Breast epithelium (tissue), 4 donors: ENCODE measurements around the gene MICALL2. TPM values are rescaled to one million over a fixed set of nuclear protein-coding genes. Genes with fewer than 3 reads are reported as not detected.

Source experiments
- DNase-seq, 2 donors: peaks; one replicate each; pipeline ENCODE4 v3.0.0-alpha.2; 2019; ENCODE audit warnings: low spot score in 2 of 2
- H3K27ac ChIP-seq, 2 donors: fragments of 200-600 bp; sonication (generic) in 1 of 2; one replicate each; pipeline ENCODE4 v1.5.1; 2016 to 2019; ENCODE audit warnings: mild to moderate bottlenecking in 1 of 2
- H3K27me3 ChIP-seq, 2 donors: fragments of 200-600 bp; sonication (generic) in 1 of 2; one replicate each; pipeline versions ENCODE4 v1.5.1 to v1.6.0; 2017 to 2019; ENCODE audit warnings: control low read depth in 1 of 2, mild to moderate bottlenecking in 1 of 2
- H3K36me3 ChIP-seq: fragments of 200-600 bp; one replicate; pipeline ENCODE4 v1.5.1; 2019
- H3K4me1 ChIP-seq, 2 donors: fragments of 200-600 bp; sonication (generic); one replicate each; pipeline ENCODE4 v1.5.1; 2016 to 2019; ENCODE audit warnings: control low read depth in 1 of 2
- H3K4me3 ChIP-seq, 3 donors: fragments of 200-600 bp; sonication (generic); 1 replicate in 2 of 3; 2 replicates in 1 of 3; pipeline ENCODE4 v1.5.1; 2016 to 2019; ENCODE audit warnings: mild to moderate bottlenecking in 3 of 3, moderate library complexity in 2 of 3
- H3K9me3 ChIP-seq, 2 donors: fragments of 200-600 bp; sonication (generic) in 1 of 2; one replicate each; pipeline ENCODE4 v1.5.1; 2016 to 2019; ENCODE audit warnings: control low read depth in 1 of 2
- POLR2A ChIP-seq: fragments of 450-650 bp; IDR thresholded peaks from one replicate; pipeline ENCODE4 v1.6.1; 2016; ENCODE audit warnings: antibody characterized with exemption, mild to moderate bottlenecking, moderate library complexity
- POLR2AphosphoS5 ChIP-seq, 3 donors: sonication (generic); formaldehyde crosslinking; IDR thresholded peaks; one replicate each; pipeline ENCODE4 v1.6.1; 2017; ENCODE audit warnings: antibody characterized with exemption in 3 of 3
- intact Hi-C: fragments of 100-400 bp; cut with DNase I; formaldehyde crosslinking; loops from one replicate; pipeline ENCODE4 v1.15.1; 2023; ENCODE audit warnings: low total_unique reads
- total RNA-seq, 3 donors: library from RNA; depleted of rRNA; stranded (reverse); fragments of >200 nt; gene quantifications; one replicate each; pipeline ENCODE4 v1.1.0, GENCODE V29; 2016
- TF ChIP-seq, protein P1 (sequence below), 3 donors: fragments of 450-650 bp; IDR thresholded peaks; one replicate each; pipeline ENCODE4 v1.5.1; 2016 to 2017; ENCODE audit warnings: antibody characterized with exemption in 3 of 3, mild to moderate bottlenecking in 3 of 3, moderate library complexity in 3 of 3

Gene MICALL2
- total RNA-seq, 3 donors from 2014 or later, result 4.0 to 20.0 (median 15.8) TPM

DNA sequence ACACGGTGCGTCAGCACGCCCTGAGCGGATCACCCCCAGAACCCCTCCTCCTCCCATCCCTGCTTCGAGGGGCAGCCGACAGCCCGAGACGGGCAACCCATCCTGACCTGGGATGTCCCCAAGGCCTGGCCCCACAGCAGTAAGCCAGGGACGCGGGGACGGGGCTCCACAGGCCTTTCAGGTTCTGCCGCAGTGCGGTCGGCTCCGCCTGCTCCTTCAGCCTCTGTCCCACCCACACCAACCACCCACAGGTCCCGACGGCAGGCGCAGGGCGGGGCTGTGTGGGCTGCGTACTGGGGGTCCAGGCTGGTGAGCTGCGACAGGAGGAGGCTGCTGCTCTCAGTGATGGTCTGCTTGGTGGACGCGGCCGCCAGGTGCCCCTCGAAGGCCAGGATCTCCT is 28.2 kb upstream of the MICALL2 start:
- no peak overlapping the region for H3K27ac ChIP-seq
- H3K4me1 ChIP-seq, result no peaks in the 10 kb centered on the region
- no peak for DNase-seq
- H3K4me3 ChIP-seq, result no peak overlapping the region
- H3K36me3 ChIP-seq, result peaks cover 17% of the 10 kb centered on the region
- H3K27me3 ChIP-seq, result no peaks in the 10 kb centered on the region
- TF ChIP-seq, protein P1, sequence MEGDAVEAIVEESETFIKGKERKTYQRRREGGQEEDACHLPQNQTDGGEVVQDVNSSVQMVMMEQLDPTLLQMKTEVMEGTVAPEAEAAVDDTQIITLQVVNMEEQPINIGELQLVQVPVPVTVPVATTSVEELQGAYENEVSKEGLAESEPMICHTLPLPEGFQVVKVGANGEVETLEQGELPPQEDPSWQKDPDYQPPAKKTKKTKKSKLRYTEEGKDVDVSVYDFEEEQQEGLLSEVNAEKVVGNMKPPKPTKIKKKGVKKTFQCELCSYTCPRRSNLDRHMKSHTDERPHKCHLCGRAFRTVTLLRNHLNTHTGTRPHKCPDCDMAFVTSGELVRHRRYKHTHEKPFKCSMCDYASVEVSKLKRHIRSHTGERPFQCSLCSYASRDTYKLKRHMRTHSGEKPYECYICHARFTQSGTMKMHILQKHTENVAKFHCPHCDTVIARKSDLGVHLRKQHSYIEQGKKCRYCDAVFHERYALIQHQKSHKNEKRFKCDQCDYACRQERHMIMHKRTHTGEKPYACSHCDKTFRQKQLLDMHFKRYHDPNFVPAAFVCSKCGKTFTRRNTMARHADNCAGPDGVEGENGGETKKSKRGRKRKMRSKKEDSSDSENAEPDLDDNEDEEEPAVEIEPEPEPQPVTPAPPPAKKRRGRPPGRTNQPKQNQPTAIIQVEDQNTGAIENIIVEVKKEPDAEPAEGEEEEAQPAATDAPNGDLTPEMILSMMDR (IDR thresholded peaks at IDR 0.05), result no peak
- no peak for TF ChIP-seq POLR2A
- no peak for TF ChIP-seq POLR2AphosphoS5 (IDR thresholded peaks at IDR 0.05)
- intact Hi-C loops, result no loop called here
- H3K9me3 ChIP-seq, result no peaks in the 10 kb centered on the region

DNA sequence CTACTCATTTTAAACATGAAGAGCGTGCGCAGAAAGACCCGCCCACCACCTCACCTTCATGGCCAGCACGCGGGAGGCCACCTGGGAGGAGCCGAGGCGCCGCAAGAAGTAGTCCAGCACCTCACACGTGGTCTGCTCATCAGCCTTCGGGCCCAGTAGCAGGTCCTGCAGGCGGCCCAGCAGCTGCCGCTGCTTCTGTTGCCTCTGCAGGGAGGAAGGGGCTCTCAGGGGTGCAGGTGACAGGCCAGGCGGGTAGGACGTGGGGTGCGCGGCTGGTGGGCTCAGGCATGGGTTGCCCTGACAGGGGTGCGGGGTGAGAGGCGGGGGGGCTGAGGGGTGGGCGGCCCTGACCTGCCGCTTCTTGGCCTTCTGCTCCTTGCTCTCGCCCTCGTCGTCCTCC is 27.3 kb upstream of the MICALL2 start:
- Histone ChIP-seq H3K4me3 (no peak overlapping the region), H3K27ac (no peak overlapping the region), H3K36me3 (peaks cover 17% of the 10 kb centered on the region), H3K9me3 (no peaks in the 10 kb centered on the region), H3K4me1 (no peaks in the 10 kb centered on the region), H3K27me3 (no peaks in the 10 kb centered on the region)
- no peak for DNase-seq
- TF ChIP-seq POLR2AphosphoS5 (IDR thresholded peaks at IDR 0.05) (no peak), POLR2A (no peak)
- TF ChIP-seq, protein P1 (IDR thresholded peaks at IDR 0.05), result no peak
- intact Hi-C loops, result no loop called here

DNA sequence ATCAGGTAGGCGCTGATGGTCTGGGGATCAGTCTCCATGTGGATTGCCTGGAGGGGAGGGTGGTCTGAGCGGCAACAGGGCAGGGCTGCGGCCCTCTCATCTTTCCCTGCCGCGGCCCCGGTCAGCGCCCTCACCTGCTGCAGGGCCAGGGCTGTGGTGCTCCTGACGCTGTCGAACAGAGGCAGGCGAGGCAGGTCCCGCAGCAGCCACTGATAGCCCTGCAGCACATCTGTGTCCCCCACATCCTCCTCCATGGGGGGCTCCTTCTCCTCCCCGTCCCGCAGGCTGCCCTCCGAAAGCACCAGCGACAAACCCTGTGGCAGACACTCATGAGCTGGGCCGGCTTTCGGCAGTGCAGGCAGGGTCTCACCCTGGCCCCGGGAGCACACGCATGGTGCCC is 25.9 kb upstream of the MICALL2 start:
- no peak overlapping the region for H3K4me3 ChIP-seq
- H3K4me1 ChIP-seq, result no peaks in the 10 kb centered on the region
- no peaks in the 10 kb centered on the region for H3K9me3 ChIP-seq
- H3K36me3 ChIP-seq, result peaks cover 19% of the 10 kb centered on the region
- DNase-seq, result no peak
- H3K27ac ChIP-seq, result no peak overlapping the region
- intact Hi-C loops, result no loop called here
- TF ChIP-seq POLR2AphosphoS5 (IDR thresholded peaks at IDR 0.05) (no peak), POLR2A (no peak)
- TF ChIP-seq, protein P1 (IDR thresholded peaks at IDR 0.05), result no peak
- H3K27me3 ChIP-seq, result no peaks in the 10 kb centered on the region

DNA sequence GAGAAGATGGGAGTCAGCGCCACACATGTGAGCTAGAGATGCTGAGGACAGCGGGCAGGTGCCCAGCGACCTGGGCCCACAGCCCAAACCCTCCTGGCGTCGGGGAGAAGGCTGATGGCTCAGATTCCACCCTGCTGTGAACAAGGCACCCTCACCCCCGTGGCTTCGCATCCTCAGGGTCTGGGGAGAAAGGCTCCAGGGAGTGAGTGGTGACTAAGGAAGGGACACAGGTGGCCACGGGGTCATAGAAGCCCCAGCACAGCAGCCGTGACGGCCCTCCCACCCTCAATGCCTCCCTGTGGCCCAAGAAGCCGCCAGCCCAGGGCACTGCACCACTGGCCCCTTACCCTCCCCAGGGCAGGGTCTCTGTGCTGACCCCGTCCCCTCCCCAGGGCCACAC is 25.3 kb upstream of the MICALL2 start:
- Histone ChIP-seq H3K9me3 (no peaks in the 10 kb centered on the region), H3K27ac (no peak overlapping the region), H3K4me1 (no peaks in the 10 kb centered on the region), H3K27me3 (no peaks in the 10 kb centered on the region), H3K4me3 (no peak overlapping the region), H3K36me3 (peaks cover 16% of the 10 kb centered on the region)
- TF ChIP-seq, protein P1 (IDR thresholded peaks at IDR 0.05), result no peak
- TF ChIP-seq POLR2AphosphoS5 (IDR thresholded peaks at IDR 0.05) (no peak), POLR2A (no peak)
- intact Hi-C loops, result no loop called here
- DNase-seq, result no peak

DNA sequence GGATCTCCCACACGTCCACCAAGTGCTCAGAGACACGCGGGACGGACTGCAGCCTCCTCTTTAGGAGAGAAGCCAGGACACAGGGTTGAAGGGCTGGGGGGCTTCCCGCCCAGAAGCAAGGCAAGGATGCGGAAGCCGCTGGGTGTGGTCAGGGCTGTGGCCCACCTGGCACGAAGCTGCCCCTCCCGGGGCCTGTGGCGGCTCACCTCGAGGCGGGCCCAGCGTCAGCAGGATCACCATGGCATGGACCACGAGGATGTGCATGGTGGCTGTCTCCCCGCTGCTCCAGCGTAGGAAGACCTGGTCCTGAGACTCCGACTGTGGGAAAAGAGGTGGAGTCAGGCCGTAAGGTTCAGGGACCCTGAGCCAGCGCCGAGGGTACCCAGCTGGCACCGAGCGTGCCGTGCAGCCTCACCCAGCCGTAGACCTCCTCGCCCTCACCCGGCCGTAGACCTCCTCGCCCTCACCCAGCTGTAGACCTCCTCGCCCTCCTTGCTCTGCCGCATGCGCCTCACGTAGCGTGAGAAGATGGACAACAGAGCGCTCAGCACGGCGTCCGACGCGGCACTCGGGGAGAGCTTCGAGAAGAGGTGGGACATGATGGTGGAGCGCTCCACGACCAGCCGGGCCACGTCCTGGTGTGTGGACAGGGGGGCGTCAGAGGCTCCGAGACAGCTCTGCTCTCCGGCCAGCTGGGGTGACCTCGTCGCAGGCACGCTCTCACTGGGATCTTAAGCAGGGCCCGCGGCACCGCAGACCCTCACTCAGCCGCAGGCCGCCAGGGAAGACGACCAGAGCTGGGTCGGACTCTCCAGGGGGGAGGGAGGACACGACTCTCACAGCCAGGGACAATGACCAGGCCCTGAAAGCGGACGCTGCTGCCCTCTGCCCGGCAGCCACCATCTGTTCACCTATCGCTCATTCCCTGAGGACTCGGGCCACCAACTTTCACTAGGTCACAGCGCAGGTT is 24.6 kb upstream of the MICALL2 start:
- no peaks in the 10 kb centered on the region for H3K9me3 ChIP-seq
- H3K27ac ChIP-seq, result no peak overlapping the region
- no peaks in the 10 kb centered on the region for H3K27me3 ChIP-seq
- DNase-seq, result no peak
- no peaks in the 10 kb centered on the region for H3K4me1 ChIP-seq
- intact Hi-C loops, result no loop called here
- H3K36me3 ChIP-seq, result peaks cover 10% of the 10 kb centered on the region
- H3K4me3 ChIP-seq, result no peak overlapping the region
- TF ChIP-seq POLR2A (no peak), POLR2AphosphoS5 (IDR thresholded peaks at IDR 0.05) (no peak)
- TF ChIP-seq, protein P1 (IDR thresholded peaks at IDR 0.05), result no peak
